NCI-H524 treated with DMSO at 0.1 percent for 48 hours (cell line): ENCODE measurements around the gene RNU1-2.
A peak's percentile ranks its signal among the peaks of the same experiment; 100 is the strongest.
"Not testable (repeated sequence)": the region's sequence is repeated elsewhere in the genome, so short reads cannot be mapped to it uniquely, and the experiment has no call there.

Experiments used
- DNase-seq: peaks from one replicate; lab custom pipeline; 2025; lab: John Stamatoyannopoulos, UW

RNU1-2 gene

GRCh38 chr1:16895598-16896315, at the start of gene RNU1-2:
Gene RNU1-2, plus strand, starts transcription at chr1:16895980.
- peak; percentile 86 for DNase-seq

- not testable (repeated sequence) for DNase-seq
Measured at GRCh38 chr1:16856201-16856600, 39.6 kb upstream of the RNU1-2 start.

GRCh38 chr1:16859167-16860041, 36.4 kb upstream of the RNU1-2 start:
- not testable (repeated sequence) for DNase-seq

GRCh38 chr1:16860048-16860447, 35.7 kb upstream of the RNU1-2 start:
- not testable (repeated sequence) for DNase-seq

DNA sequence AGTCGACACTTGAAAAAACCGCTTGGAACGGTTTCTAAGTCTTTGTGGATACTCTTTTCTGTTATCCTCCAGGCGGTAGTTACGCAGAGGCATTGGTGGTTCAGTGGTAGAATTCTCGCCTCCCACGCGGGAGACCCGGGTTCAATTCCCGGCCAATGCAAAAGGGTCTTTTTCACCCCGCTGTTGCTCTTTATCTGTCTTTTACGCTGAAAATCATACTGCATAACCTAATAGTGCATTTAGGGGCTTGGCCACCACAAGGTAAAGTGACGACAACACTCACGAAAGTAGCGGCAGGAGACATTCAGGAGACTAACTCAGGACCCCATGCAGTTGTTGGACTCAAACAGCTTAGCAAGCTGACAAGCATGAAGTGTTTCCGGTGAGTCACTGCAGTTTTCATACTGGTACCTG, 33.9 kb upstream of the RNU1-2 start:
- DNase-seq = not testable (repeated sequence)

- not testable (repeated sequence) for DNase-seq
Measured at GRCh38 chr1:16862415-16862814, 33.4 kb upstream of the RNU1-2 start.

DNA sequence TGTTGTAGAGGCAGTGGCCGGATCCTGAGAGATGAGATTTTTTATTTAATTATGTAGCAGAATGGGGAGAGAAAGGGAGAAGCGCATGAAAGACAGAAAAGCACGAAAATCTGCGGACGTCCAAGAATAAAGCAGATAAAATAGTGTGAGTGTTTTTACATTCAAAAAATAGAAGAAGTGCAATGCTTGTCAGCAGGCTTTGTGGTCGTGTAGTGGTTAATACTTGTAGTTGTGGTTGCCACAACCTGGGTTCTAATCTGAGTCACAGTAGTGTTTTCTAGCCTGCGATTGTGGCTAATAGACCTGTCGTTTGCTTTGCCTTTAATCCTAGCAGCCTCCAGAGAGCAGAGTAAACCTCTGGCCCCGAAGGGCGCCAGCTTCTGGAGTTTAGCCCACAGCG, 32.8 kb upstream of the RNU1-2 start:
- not testable (repeated sequence) for DNase-seq

- not testable (repeated sequence) for DNase-seq
Measured at GRCh38 chr1:16866926-16867707, 28.7 kb upstream of the RNU1-2 start.

- not testable (repeated sequence) for DNase-seq
Measured at GRCh38 chr1:16868787-16869186, 27.0 kb upstream of the RNU1-2 start.

DNA sequence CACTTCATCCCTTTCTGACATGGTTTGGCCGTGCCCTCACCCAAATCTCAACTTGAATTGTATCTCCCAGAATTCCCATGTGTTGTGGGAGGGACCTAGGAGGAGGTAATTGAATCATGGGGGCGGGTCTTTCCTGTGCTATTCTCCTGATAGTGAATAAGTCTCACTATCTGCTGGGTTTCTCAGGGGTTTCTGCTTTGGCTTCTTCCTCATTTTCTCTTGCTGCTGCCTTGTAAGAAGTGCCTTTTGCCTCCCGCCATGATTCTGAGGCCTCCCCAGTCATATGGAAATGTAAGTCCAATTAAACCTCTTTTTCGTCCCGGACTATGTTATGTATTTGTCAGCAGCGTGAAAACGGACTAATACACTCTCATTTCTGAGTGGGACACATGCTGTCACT, 25.8 kb upstream of the RNU1-2 start:
- DNase-seq = not testable (repeated sequence)

DNA sequence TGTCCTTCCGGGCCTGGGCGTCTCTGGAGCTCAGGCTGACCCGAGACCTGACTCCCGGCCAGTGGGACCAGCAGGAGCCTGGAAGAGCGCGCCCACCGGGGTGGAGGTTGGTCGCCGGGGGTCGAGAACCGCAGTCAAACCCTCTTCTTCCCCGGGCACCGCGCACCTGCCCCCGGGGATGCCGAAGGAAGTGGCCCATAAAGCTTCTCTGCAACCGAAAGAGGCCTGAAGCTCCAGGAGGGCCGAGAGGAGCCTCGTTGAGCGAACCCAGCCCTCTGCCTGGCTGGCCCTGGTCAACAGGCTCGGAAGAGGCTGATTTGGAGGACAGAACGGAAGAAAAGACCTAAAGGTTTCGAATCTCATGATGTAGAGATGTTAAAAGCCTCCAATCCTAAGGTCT, 24.6 kb upstream of the RNU1-2 start:
- DNase-seq = not testable (repeated sequence)

DNA sequence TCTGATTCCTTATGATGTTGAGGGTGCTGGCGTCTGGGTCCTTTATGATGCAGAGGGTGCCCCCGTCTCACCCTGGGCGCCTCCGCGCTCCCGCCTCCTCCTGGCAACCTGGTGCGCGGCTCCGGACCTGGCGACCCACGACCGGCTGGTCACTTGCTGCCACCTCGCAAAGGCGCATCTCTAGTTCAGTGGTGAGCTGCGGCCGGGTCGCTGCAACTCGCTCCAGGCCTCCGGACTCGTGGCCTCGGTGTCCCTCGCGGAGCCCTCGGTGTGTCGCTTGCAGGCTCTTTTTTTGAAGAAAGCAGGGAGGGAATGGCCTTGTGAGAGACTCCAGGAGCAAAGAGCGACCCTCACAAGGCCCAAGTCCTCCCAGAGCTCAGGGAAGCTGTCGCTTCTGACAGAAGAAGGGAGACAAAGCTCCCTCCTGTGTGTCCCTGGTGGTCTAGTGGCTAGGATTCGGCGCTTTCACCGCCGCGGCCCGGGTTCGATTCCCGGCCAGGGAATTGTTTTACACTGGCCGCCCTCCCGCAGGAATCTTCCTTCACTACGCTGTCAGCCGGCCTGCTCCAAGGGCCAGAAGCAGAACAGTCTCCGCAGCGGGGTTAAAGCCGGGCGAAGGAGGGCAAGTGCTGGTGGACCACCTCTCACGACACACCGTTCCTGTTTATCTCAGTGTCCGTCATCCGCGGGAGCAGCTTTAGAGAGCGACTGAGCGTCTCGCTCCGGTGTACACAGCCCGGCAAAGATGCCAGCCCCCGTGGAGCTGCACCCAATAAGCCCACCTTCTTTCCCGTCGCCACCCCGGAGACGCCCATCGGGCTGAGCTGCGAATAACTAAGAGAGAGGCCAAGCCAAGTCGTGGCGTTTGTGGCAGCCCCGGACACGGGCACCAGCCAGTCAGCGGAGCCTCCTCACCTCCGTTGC, 23.4 kb upstream of the RNU1-2 start:
- not testable (repeated sequence) for DNase-seq

DNA sequence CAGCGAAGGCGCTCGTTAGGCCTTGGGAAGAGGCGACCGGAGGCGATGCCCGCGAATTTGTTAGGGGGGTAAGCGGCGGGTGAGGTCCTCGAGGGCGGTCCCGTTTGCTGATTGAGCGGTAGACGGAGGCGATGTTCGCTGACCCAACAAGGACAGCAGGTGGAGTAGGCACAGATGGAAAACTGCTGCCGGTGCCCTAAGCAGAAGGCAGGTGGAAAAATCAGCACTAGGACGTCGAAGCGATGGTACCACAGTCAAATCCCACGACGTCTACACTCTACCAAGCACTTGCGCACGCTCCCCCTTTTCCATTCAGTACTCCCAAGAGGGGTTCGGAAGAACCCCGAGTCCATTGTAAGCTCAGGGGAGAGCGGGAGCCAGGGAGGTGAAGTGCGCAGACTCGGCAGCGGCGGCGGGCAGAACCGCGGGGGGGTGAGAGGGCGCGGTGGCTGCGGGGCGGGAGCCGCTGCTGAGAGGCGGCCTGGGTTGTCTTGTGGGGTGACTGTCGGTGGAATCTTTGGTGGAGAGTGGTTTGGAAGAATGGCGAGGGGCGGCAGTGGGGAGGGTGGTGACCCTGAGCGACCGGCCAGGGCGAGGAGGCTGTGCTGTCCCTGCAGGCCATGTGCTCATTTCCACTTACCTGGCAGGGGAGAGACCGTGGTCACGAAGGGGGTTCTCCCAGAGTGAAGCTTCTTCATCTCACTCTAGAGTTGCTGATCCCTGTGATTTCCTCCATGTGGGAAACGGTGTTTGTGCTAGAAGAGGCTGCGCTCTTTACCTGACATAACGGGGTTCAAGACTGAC, 22.5 kb upstream of the RNU1-2 start:
- DNase-seq = not testable (repeated sequence)

DNA sequence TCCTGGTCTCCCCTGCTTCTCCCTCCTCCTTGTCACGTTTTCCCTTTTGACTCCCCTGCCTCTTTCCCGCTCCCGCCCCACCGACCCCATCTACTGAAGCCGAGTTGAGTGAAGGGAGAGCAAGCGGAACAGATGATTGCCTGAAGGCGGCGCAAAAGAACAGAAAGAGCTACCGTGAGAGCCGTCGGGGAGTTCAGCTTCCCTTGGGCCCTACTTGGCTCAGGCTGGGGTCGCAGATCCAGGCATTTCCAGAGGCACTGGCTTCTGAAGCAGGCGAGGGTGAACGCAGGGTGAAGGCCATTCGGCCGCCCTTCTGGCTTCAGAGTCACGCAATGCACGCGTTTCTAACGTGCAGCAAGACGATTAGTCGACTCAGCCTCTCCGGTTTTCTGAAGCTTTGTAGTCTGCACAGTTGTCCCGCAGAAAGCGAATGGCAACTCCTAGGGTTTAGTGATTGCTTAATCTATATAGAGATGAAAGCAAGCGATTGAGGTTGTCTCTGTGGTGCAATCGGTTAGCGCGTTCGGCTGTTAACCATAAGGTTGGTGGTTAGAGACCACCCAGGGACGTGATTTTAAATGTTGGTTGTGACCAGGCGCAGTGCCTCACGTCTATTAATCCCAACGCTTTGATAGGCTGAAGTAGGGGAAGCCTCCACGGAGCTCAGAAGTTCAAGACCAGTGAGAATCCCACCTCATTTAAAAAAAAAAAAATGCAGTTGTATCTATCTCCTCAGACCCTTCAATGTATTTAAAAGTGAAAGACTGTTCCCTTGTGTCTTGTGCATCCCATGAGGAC, 20.6 kb upstream of the RNU1-2 start:
- DNase-seq = not testable (repeated sequence)

- DNase-seq = not testable (repeated sequence)
Measured at GRCh38 chr1:16881742-16882141, 14.0 kb upstream of the RNU1-2 start.

GRCh38 chr1:16882986-16883385, 12.8 kb upstream of the RNU1-2 start:
- no peak for DNase-seq

- DNase-seq = not testable (repeated sequence)
Measured at GRCh38 chr1:16884487-16884886, 11.3 kb upstream of the RNU1-2 start.

- DNase-seq = no peak
Measured at GRCh38 chr1:16886860-16887605, 8.7 kb upstream of the RNU1-2 start.
